Common myeloid progenitor, CD34-positive (primary cell): Measurements from ENCODE around the gene NFYC.

Experiments used
- CTCF ChIA-PET: fragments of 350-600 bp; sonication (Branson Sonifier 250); formaldehyde crosslinking; loops from one replicate; lab custom pipeline; 2021; ENCODE audit warnings: antibody characterized with exemption; lab: Charles Lee
- POLR2A ChIA-PET: fragments of 350-600 bp; sonication (Branson Sonifier 250); formaldehyde crosslinking; loops from one replicate; lab custom pipeline; 2021; ENCODE audit warnings: antibody characterized with exemption; lab: Charles Lee
- DNase-seq, 3 donors: peaks; one replicate each; pipeline versions ENCODE4 v3.0.0 to v3.0.0-alpha.2; 2013
- H3K27ac ChIP-seq, 2 experiments: 1 replicate in 1 of 2; 2 replicates in 1 of 2; pipeline ENCODE4 v1.7.0; 2013; ENCODE audit warnings: inconsistent platforms in 2 of 2, low read length in 2 of 2, mild to moderate bottlenecking in 2 of 2, low read depth in 1 of 2, moderate library complexity in 1 of 2; ENCODE audit not compliant: severe bottlenecking in 2 of 2, insufficient read depth in 1 of 2, poor library complexity in 1 of 2
- H3K27me3 ChIP-seq, 5 experiments: replicated peaks in 2 of 5; 1 replicate in 3 of 5; 2 replicates in 2 of 5; pipeline versions ENCODE4 v1.6.1 to v1.7.0; 2013; ENCODE audit warnings: low read length in 4 of 5, mild to moderate bottlenecking in 2 of 5, moderate library complexity in 2 of 5, inconsistent platforms in 1 of 5; ENCODE audit not compliant: insufficient read depth in 5 of 5, control insufficient read depth in 4 of 5
- H3K36me3 ChIP-seq, 4 experiments: 1 replicate in 2 of 4; 2 replicates in 2 of 4; pipeline versions ENCODE4 v1.6.1 to v1.7.0; 2013; ENCODE audit warnings: low read length in 3 of 4, control low read depth in 1 of 4, mild to moderate bottlenecking in 1 of 4; ENCODE audit not compliant: control insufficient read depth in 4 of 4, insufficient read depth in 4 of 4
- H3K4me1 ChIP-seq, 4 experiments: 1 replicate in 3 of 4; 2 replicates in 1 of 4; pipeline versions ENCODE4 v1.6.1 to v1.7.1; 2013; ENCODE audit warnings: low read length in 3 of 4, mild to moderate bottlenecking in 3 of 4, control low read depth in 1 of 4, inconsistent platforms in 1 of 4, moderate library complexity in 1 of 4; ENCODE audit not compliant: control insufficient read depth in 4 of 4, insufficient read depth in 4 of 4; ENCODE audit errors: control extremely low read depth in 1 of 4
- H3K4me3 ChIP-seq, 7 experiments: 1 replicate in 4 of 7; 2 replicates in 3 of 7; pipeline versions ENCODE4 v1.5.1 to v1.7.0; 2013; ENCODE audit warnings: mild to moderate bottlenecking in 7 of 7, low read length in 6 of 7, moderate library complexity in 6 of 7, inconsistent platforms in 2 of 7, low read depth in 2 of 7, control low read depth in 1 of 7; ENCODE audit not compliant: insufficient read depth in 4 of 7, control insufficient read depth in 1 of 7; ENCODE audit errors: extremely low read depth in 1 of 7
- H3K9me3 ChIP-seq, 5 experiments: 1 replicate in 4 of 5; 2 replicates in 1 of 5; pipeline versions ENCODE4 v1.6.1 to v1.7.1; 2013; ENCODE audit warnings: low read length in 4 of 5, mild to moderate bottlenecking in 2 of 5, inconsistent platforms in 1 of 5, low read depth in 1 of 5, moderate library complexity in 1 of 5; ENCODE audit not compliant: control insufficient read depth in 4 of 5, insufficient read depth in 2 of 5; ENCODE audit errors: control extremely low read depth in 1 of 5
- WGBS: methylation state at CpG from one replicate; pipeline ENCODE4 v1.1.5; 2013; ENCODE audit not compliant: insufficient coverage; 5-methylcytosine and 5-hydroxymethylcytosine counted together

Gene NFYC

GRCh38 chr1:40658751-40659648 is 32.5 kb upstream of the NFYC start:
- Histone ChIP-seq H3K4me1 (peaks cover 0 to 12% (median 4%) of the 10 kb centered on the region in 4 experiments), H3K9me3 (no peaks in the 10 kb centered on the region), H3K27me3 (peaks cover 0 to 20% (median 4%) of the 10 kb centered on the region in 5 experiments), H3K36me3 (no peaks in the 10 kb centered on the region), H3K4me3 (no peak overlapping the region), H3K27ac (no peak overlapping the region)
- ChIA-PET CTCF (interaction anchor here (1.1 to 1.7 kb wide), 2 partner anchors 9 to 34 kb away, joined by 3 to 4 read pairs; no protein-coding TSS in a partner anchor), POLR2A (no interaction called here)
- WGBS = 92% methylated on average over 15 of the region's 16 CpGs
- DNase-seq = no peak

- no peak for DNase-seq
- no peaks in the 10 kb centered on the region for H3K36me3 ChIP-seq
- ChIA-PET CTCF (interaction anchor here (0.8 to 1.7 kb wide), 4 partner anchors 10 to 34 kb away, joined by 3 to 4 read pairs (median 3); no protein-coding TSS in a partner anchor), POLR2A (no interaction called here)
- H3K4me3 ChIP-seq = no peak overlapping the region
- H3K4me1 ChIP-seq = peaks cover 0 to 12% (median 5%) of the 10 kb centered on the region in 4 experiments
- H3K9me3 ChIP-seq = no peaks in the 10 kb centered on the region
- WGBS = 84% methylated on average over 7 of the region's 7 CpGs
- H3K27me3 ChIP-seq = peaks cover 0 to 15% (median 8%) of the 10 kb centered on the region in 5 experiments
- H3K27ac ChIP-seq = no peak overlapping the region
Observed at GRCh38 chr1:40659649-40659947, 31.9 kb upstream of the NFYC start.

GRCh38 chr1:40661678-40662077 is 29.8 kb upstream of the NFYC start:
- H3K27ac ChIP-seq = no peak overlapping the region
- H3K4me1 ChIP-seq = peaks cover 0 to 22% (median 15%) of the 10 kb centered on the region in 4 experiments
- CTCF ChIA-PET = interaction anchor here (1.2 to 1.3 kb wide), 2 partner anchors 31 to 113 kb away, joined by 3 to 4 read pairs; no protein-coding TSS in a partner anchor
- POLR2A ChIA-PET = no interaction called here
- no peaks in the 10 kb centered on the region for H3K9me3 ChIP-seq
- H3K4me3 ChIP-seq = no peak overlapping the region
- H3K27me3 ChIP-seq = peaks cover 0 to 12% (median 0%) of the 10 kb centered on the region in 5 experiments
- no peak for DNase-seq
- H3K36me3 ChIP-seq = no peaks in the 10 kb centered on the region
- WGBS = 96% methylated on average over 5 of the region's 5 CpGs

GRCh38 chr1:40662151-40662550 is 29.4 kb upstream of the NFYC start:
- H3K36me3 ChIP-seq = no peaks in the 10 kb centered on the region
- 91% methylated on average over 6 of the region's 6 CpGs for WGBS
- ChIA-PET CTCF (interaction anchor here (0.9 to 1.6 kb wide), 5 partner anchors 9 to 113 kb away, joined by 3 to 7 read pairs (median 4); no protein-coding TSS in a partner anchor), POLR2A (no interaction called here)
- DNase-seq = no peak
- no peak overlapping the region for H3K27ac ChIP-seq
- no peak overlapping the region for H3K4me3 ChIP-seq
- H3K9me3 ChIP-seq = no peaks in the 10 kb centered on the region
- H3K4me1 ChIP-seq = peaks cover 0 to 22% (median 15%) of the 10 kb centered on the region in 4 experiments
- peaks cover 0 to 12% (median 0%) of the 10 kb centered on the region in 5 experiments for H3K27me3 ChIP-seq

GRCh38 chr1:40662864-40663263 is 28.6 kb upstream of the NFYC start:
- Histone ChIP-seq H3K4me3 (no peak overlapping the region), H3K27me3 (peaks cover 0 to 12% (median 0%) of the 10 kb centered on the region in 5 experiments), H3K36me3 (no peaks in the 10 kb centered on the region), H3K9me3 (no peaks in the 10 kb centered on the region), H3K27ac (no peak overlapping the region), H3K4me1 (peaks cover 0 to 22% (median 15%) of the 10 kb centered on the region in 4 experiments)
- POLR2A ChIA-PET = interaction anchor here (1.3 kb wide), 1 partner anchor 11 kb away, joined by 4 read pairs; no protein-coding TSS in a partner anchor
- CTCF ChIA-PET = interaction anchor here (0.9 to 1.6 kb wide), 6 partner anchors 10 to 112 kb away, joined by 3 to 7 read pairs (median 4); no protein-coding TSS in a partner anchor
- peak in 2 of 3 donors; percentile 23 to 29 for DNase-seq
- 93% methylated on average over 3 of the region's 4 CpGs for WGBS

- Histone ChIP-seq H3K4me3 (no peak overlapping the region), H3K36me3 (no peaks in the 10 kb centered on the region), H3K27me3 (peaks cover 0 to 6% (median 0%) of the 10 kb centered on the region in 5 experiments), H3K27ac (no peak overlapping the region), H3K9me3 (no peaks in the 10 kb centered on the region), H3K4me1 (peaks cover 0 to 23% (median 15%) of the 10 kb centered on the region in 4 experiments)
- DNase-seq = peak in 1 of 3 donors; percentile 13
- WGBS = 77% methylated on average over 7 of the region's 8 CpGs
- ChIA-PET CTCF (interaction anchor here (0.9 to 1.6 kb wide), 4 partner anchors 10 to 70 kb away, joined by 3 to 7 read pairs (median 4); no protein-coding TSS in a partner anchor), POLR2A (interaction anchor here (1.3 kb wide), 1 partner anchor 12 kb away, joined by 4 read pairs; no protein-coding TSS in a partner anchor)
Observed at GRCh38 chr1:40663324-40664166, 28.0 kb upstream of the NFYC start.
